GM21381 (cell line): Measurements from ENCODE around the gene PRR3.

Experiments
- ATAC-seq: cut with Tn5 transposase; IDR thresholded peaks from one replicate; pipeline ENCODE4 v1.9.1; 2021; ENCODE audit warnings: mild to moderate bottlenecking, moderate library complexity; ENCODE audit not compliant: unreplicated experiment

PRR3 gene

GRCh38 chr6:30611150-30611855 is 54.2 kb downstream of the PRR3 start:
- no peak for ATAC-seq

- no peak for ATAC-seq
Observed at GRCh38 chr6:30611856-30612194, 54.7 kb downstream of the PRR3 start.

GRCh38 chr6:30612213-30612612 is 55.1 kb downstream of the PRR3 start:
- no peak for ATAC-seq

GRCh38 chr6:30612687-30613248 is 55.7 kb downstream of the PRR3 start:
- no peak for ATAC-seq
